NB4 (cell line): ENCODE data around the gene VWA3B.
"Not testable (repeated sequence)": the region's sequence is repeated elsewhere in the genome, so short reads cannot be mapped to it uniquely, and the experiment has no call there.

Source experiments
- DNase-seq: peaks from one replicate; pipeline ENCODE4 v3.0.0; 2010; ENCODE audit warnings: low read depth
- H3K4me3 ChIP-seq: one replicate; pipeline ENCODE4 v1.5.1; 2011; ENCODE audit warnings: mild to moderate bottlenecking, low read depth, low read length, moderate library complexity
- CTCF ChIP-seq: IDR thresholded peaks from one replicate; pipeline ENCODE4 v1.5.1; 2012; ENCODE audit warnings: low read depth, low read length
- MAX ChIP-seq: IDR thresholded peaks from 2 replicates; pipeline ENCODE4 v1.6.1; 2011; ENCODE audit warnings: low read depth, low read length
- MYC ChIP-seq: IDR thresholded peaks from 2 replicates; pipeline ENCODE4 v1.6.1; 2011; ENCODE audit warnings: low read depth, low read length
- POLR2A ChIP-seq: IDR thresholded peaks from 2 replicates; pipeline ENCODE4 v1.6.1; 2011; ENCODE audit warnings: mild to moderate bottlenecking; ENCODE audit not compliant: insufficient read length; ENCODE audit errors: extremely low read depth

Gene VWA3B

GRCh38 chr2:98043101-98043500 is 43.9 kb upstream of the VWA3B start:
- no peak for DNase-seq
- TF ChIP-seq POLR2A, result no peak
- TF ChIP-seq MYC, result no peak
- no peak for TF ChIP-seq CTCF
- TF ChIP-seq MAX, result no peak
- no peak overlapping the region for H3K4me3 ChIP-seq

GRCh38 chr2:98044730-98045129 is 42.2 kb upstream of the VWA3B start:
- not testable (repeated sequence) for H3K4me3 ChIP-seq, DNase-seq

- H3K4me3 ChIP-seq, result no peak overlapping the region
- DNase-seq, result no peak
- TF ChIP-seq POLR2A (no peak), MYC (no peak), CTCF (no peak), MAX (no peak)
Observed at GRCh38 chr2:98050070-98050469, 36.9 kb upstream of the VWA3B start.

- no peak for DNase-seq
- H3K4me3 ChIP-seq, result no peak overlapping the region
- TF ChIP-seq CTCF, result no peak
- no peak for TF ChIP-seq POLR2A
- TF ChIP-seq MYC, result no peak
Observed at GRCh38 chr2:98058191-98058975, 28.6 kb upstream of the VWA3B start.

GRCh38 chr2:98060277-98060676 is 26.7 kb upstream of the VWA3B start:
- TF ChIP-seq POLR2A (no peak), MYC (no peak), MAX (no peak)
- DNase-seq, result no peak

GRCh38 chr2:98063291-98063854 is 23.6 kb upstream of the VWA3B start:
- TF ChIP-seq CTCF (no peak), MYC (no peak), POLR2A (no peak)
- H3K4me3 ChIP-seq, result no peak overlapping the region
- DNase-seq, result no peak

More at GRCh38 chr2:98060277-98060676, 26.7 kb upstream of the VWA3B start:
- no peak overlapping the region for H3K4me3 ChIP-seq

GRCh38 chr2:98065808-98066207 is 21.2 kb upstream of the VWA3B start:
- no peak for TF ChIP-seq MAX
- no peak for TF ChIP-seq CTCF
- no peak for TF ChIP-seq POLR2A
- no peak for TF ChIP-seq MYC
- no peak overlapping the region for H3K4me3 ChIP-seq
- no peak for DNase-seq
